Prostate gland (tissue), 2 donors: ENCODE data around the gene FBXO42.

Source experiments
- POLR2A ChIP-seq: fragments of 450-650 bp; IDR thresholded peaks from one replicate; pipeline ENCODE4 v1.6.1; 2016; ENCODE audit warnings: antibody characterized with exemption, mild to moderate bottlenecking
- POLR2AphosphoS5 ChIP-seq: sonication (generic); formaldehyde crosslinking; IDR thresholded peaks from one replicate; pipeline ENCODE4 v1.6.1; 2017; ENCODE audit warnings: antibody characterized with exemption
- TF ChIP-seq, protein P1 (sequence below), 4 experiments: fragments of 200-600 bp in 2 of 4; fragments of 450-650 bp in 2 of 4; sonication (generic) in 2 of 4; IDR thresholded peaks; 1 replicate in 3 of 4; 2 replicates in 1 of 4; pipeline ENCODE4 v1.5.1; 2016 to 2019; ENCODE audit warnings: antibody characterized with exemption in 4 of 4, mild to moderate bottlenecking in 2 of 4, moderate library complexity in 2 of 4

DNA sequence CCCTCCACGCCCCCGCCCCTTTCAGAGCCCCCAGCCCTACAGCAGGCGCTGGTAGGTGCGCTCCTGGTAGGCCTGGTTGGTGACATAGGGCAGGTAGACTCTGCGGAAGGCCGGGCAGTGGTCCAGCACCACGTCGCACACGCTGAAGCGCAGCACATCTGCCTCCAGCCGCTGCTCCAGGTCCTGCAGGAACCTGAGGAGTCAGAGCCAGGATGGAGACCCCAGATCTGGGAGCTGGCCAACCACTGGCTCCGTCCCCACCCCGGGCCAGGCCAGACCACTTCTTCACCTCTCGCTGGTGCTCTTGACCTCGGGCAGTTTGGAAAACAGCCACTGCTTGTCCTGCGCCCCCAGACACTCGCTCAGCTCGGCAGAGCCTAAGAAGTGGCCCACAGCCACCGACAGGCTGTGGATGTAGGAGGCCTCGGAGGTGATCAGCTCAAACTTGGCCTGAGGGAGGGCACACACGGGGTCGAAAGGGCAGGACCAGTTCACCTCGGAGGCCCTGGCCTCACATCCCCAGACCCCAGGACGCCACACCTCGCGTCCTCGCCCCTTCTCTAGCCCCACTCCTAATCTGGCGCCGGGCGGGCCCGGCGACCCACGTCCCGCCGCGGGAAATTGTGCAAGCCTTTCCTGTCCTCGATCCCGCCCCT lies 146.3 kb downstream of the FBXO42 start:
- TF ChIP-seq, protein P1, sequence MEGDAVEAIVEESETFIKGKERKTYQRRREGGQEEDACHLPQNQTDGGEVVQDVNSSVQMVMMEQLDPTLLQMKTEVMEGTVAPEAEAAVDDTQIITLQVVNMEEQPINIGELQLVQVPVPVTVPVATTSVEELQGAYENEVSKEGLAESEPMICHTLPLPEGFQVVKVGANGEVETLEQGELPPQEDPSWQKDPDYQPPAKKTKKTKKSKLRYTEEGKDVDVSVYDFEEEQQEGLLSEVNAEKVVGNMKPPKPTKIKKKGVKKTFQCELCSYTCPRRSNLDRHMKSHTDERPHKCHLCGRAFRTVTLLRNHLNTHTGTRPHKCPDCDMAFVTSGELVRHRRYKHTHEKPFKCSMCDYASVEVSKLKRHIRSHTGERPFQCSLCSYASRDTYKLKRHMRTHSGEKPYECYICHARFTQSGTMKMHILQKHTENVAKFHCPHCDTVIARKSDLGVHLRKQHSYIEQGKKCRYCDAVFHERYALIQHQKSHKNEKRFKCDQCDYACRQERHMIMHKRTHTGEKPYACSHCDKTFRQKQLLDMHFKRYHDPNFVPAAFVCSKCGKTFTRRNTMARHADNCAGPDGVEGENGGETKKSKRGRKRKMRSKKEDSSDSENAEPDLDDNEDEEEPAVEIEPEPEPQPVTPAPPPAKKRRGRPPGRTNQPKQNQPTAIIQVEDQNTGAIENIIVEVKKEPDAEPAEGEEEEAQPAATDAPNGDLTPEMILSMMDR (IDR thresholded peaks at IDR 0.05): no peak
- TF ChIP-seq POLR2AphosphoS5 (no peak), POLR2A (no peak)
